ENCODE measurements around the gene NUTM2G.
"Not testable (repeated sequence)": the region's sequence is repeated elsewhere in the genome, so short reads cannot be mapped to it uniquely, and the experiment has no call there.

The NUTM2G gene

GRCh38 chr9:96983496-96984122 lies 55.0 kb downstream of the NUTM2G start:
- not testable (repeated sequence) for ATAC-seq (ENCODE audit: low read depth); H3K9me3 ChIP-seq (ENCODE audit: severe bottlenecking); H3K4me1 ChIP-seq (ENCODE audit: insufficient read depth, poor library complexity, severe bottlenecking); DNase-seq (ENCODE audit: low spot score); H3K27me3 ChIP-seq (ENCODE audit: insufficient read depth, poor library complexity, severe bottlenecking); H3K4me3 ChIP-seq (ENCODE audit: severe bottlenecking); H3K36me3 ChIP-seq (ENCODE audit: low read depth); H3K27ac ChIP-seq (ENCODE audit: poor library complexity, severe bottlenecking)

GRCh38 chr9:96984139-96984538 lies 55.5 kb downstream of the NUTM2G start:
- not testable (repeated sequence) for DNase-seq (ENCODE audit: low spot score); H3K4me1 ChIP-seq (ENCODE audit: insufficient read depth, poor library complexity, severe bottlenecking); H3K27me3 ChIP-seq (ENCODE audit: insufficient read depth, poor library complexity, severe bottlenecking); ATAC-seq (ENCODE audit: low read depth); H3K36me3 ChIP-seq (ENCODE audit: low read depth); H3K27ac ChIP-seq (ENCODE audit: poor library complexity, severe bottlenecking); H3K9me3 ChIP-seq (ENCODE audit: severe bottlenecking); H3K4me3 ChIP-seq (ENCODE audit: severe bottlenecking)

GRCh38 chr9:96984887-96985286 lies 56.2 kb downstream of the NUTM2G start:
- not testable (repeated sequence) for ATAC-seq (ENCODE audit: low read depth); H3K36me3 ChIP-seq (ENCODE audit: low read depth); H3K27ac ChIP-seq (ENCODE audit: poor library complexity, severe bottlenecking); DNase-seq (ENCODE audit: low spot score); H3K4me1 ChIP-seq (ENCODE audit: insufficient read depth, poor library complexity, severe bottlenecking); H3K27me3 ChIP-seq (ENCODE audit: insufficient read depth, poor library complexity, severe bottlenecking); H3K4me3 ChIP-seq (ENCODE audit: severe bottlenecking); H3K9me3 ChIP-seq (ENCODE audit: severe bottlenecking)
